GM08714 (cell line): ENCODE measurements around the gene GALE.
"Not testable (repeated sequence)": the region's sequence is repeated elsewhere in the genome, so short reads cannot be mapped to it uniquely, and the experiment has no call there.

Source experiments
- H3K4me3 ChIP-seq: fragments of 200-500 bp; sonication (Bioruptor generic); 2 replicates; pipeline ENCODE4 v1.5.1; 2014; ENCODE audit warnings: mild to moderate bottlenecking, low read length, inconsistent platforms
- ZNF274 ChIP-seq: IDR thresholded peaks from 2 replicates; pipeline ENCODE4 v1.6.1; 2012; ENCODE audit warnings: mild to moderate bottlenecking, low read depth, low read length

GALE gene

DNA sequence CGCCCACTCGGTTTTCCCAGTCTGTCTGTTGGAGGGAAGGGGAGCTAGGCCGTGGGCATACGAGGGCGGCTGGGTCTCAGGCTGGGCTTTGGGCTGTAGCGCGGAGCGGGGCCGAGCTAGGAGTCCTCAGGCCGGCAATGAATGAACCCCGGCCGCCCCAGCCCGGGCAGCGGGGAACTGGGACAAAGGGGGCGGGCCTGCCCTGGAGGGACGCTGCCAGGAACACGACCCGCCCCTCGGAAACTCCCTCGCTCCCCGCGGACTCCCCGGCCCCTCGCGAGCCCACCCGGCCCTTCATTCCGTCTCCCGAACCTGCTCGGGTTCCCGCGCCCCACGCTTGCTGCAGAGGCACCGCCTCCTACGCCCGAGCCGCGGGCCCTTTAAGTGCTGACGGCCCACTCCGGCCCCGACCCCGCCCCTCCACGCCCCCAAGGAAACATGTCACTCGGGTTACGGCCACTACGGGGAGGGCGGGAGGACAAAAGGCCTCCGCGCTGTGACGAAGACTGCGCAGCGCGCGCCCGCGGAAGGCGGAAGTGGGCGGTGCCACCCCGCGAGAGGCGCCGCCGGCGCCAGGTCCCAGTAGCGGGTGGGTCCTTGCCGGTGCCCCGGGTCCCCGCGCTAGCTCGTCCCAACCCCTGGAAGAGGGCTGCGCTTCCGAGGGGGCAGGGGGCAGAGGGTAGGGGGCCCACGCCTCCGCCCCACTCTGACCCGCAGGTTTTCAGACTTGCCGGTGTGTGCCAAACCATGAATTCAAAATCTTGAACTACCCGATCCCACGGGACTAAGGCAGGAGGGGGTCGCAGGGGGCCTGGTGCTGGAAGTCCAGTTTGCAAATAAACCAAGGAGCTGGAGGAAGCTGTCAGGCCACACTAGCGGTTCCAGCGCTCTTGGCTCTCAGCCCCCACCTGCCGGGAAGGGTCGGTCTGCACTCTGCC lies at the start of gene GALE:
Gene GALE (minus strand): TSS at position 355 of the 938 bp plus-strand sequence. CDS start 1,747 bp downstream, outside the sequence.
- no peak for TF ChIP-seq ZNF274
- peak within 1 kb of the TSS; percentile 91 for H3K4me3 ChIP-seq

DNA sequence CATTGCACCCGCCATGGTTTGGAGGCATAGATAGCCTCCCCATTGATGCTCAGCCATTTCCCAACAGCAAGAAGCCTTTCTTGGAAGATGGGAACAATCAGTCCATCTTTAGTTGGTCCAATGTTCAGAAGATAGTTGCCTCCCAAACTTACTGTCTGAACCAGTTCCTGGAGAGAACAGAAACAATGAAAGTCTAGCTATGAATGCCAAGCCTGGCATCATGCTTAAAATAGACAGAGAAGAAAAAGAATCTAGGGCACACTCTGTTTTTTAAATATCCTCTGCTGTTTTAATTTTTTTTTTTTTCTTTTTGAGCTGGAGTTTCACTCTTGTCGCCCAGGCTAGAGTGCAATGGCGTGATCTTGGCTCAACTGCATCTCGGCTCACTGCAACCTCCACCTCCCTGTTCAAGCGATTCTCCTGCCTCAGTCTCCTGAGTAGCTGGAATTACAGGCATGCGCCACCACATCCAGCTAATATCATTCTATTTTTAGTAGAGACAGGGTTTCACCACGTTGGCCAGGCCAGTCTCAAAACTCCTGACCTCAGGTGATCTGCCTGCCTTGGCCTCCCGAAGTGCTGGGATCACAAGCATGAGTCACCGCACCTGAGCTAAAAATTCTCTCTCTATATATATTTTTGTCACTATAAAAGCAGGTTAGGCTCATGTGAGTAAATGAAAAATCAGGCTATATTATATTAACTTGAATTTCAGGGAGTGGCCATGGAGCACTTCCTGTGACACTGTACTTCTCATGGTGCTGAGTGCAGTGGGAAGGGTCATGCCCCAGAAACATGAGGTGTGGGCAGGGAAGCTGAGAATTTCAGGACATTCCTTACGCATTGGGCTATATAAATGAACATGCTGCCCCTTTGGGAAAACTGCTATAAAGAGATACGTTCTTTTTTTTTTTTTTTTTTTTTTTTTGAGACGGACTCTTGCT lies 48.4 kb upstream of the GALE start:
- TF ChIP-seq ZNF274 = no peak
- no peak overlapping the region for H3K4me3 ChIP-seq

DNA sequence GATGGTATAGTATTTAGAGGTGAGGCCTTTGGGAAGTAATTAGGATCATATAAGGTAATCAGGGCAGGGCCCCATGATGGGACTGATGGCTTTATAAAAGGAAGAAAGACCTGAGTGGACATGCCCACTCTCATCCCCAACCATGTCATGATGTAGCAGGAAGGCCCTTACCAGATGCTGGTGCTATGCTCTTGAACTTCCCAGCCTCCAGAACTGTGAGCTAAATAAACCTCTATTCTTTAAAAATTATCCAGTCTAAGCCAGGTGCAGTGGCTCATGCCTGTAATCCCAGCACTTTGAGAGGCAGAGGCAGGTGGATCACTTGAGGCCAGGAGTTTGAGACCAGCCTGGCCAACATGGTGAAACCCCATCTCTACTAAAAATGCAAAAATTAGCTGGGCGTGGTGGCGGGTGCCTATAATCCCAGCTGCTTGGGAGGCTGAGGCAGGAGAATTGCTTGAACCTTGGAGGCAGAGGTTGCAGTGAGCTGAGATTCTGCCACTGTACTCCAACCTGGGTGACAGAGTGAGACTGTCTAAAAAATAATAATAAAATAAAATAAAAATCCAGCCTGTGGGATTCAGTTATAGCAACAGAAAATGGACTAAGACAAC lies 47.0 kb upstream of the GALE start:
- H3K4me3 ChIP-seq = not testable (repeated sequence)

DNA sequence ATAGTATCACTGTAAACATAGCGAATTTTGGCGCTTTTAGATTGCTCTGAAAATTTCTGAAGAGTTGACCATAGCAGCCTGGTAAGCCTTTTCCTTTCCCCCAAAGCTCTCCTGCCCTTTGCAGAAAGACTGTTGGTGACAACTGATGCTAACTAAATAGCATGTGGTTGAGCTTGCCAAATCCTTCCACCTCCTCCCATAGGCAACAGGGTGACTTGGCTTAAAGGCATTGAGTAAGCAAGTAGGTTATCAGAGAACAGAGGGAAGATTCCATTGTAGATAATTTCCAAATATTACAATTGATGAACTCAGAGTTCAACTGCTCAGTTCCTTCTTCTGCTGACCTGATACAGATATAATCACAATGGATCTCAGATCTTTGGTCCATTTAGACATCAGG lies 44.6 kb upstream of the GALE start:
- H3K4me3 ChIP-seq = no peak overlapping the region
- TF ChIP-seq ZNF274 = no peak

DNA sequence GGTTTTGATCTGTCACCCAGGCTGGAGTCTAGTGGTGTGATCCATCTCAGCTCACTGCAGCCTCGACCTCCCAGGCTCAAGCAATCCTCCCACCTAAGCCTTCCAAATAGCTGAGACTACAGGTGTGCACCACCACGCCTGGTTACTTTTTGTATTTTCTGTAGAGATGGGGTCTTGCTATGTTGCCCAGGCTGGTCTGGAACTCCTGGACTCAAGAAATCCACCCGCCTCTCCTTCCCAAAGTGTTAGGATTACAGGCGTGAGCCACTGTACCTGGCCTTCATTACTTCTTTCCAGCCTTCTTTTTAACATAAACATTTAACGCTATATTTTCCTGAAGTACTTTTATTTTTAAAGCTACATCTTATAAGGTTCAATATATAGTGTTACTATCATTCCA lies 43.1 kb upstream of the GALE start:
- H3K4me3 ChIP-seq = no peak overlapping the region
- TF ChIP-seq ZNF274 = no peak

DNA sequence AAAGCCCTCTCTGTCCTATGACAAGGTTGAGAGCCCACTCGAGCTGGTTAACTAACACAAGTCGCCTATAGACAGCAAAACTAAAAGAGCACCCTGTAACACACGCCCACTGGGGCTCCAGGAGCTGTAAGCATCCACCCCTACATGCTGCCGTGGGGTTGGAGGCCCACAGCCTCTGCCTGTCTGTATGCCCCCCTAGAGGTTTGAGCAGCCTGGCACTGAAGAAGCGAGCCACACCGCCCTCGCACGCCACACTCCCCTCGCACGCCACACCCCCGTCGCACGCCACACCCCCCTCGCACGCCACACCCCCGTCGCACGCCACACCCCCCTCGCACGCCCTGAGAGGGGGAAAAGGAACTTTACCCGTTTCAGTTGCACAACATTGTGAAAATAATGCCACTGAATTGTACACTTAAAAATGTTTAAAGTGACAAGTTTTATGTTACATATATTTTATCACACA lies 37.9 kb upstream of the GALE start:
- no peak for TF ChIP-seq ZNF274
- H3K4me3 ChIP-seq = peak overlapping the region; percentile 29; the same call in 1 of the 2 replicates

DNA sequence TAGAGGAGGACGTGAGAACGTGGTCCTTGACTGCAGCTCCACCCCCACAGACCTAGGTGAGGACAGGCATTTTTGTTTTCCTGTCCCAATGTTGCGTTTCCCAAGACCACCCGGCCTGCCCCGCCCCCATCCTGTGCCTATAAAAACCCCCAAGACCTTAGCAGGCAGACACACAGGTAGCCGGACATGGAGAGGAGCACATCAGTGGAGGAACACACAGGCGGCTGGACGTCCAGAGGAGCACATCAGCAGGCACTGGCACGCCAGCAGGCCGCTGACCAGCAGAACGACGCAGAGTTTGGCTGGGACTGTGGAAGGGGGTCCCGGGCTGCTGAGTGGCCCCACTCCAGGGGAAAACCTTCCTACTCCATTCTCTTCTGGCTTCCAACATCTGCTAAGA lies 37.4 kb upstream of the GALE start:
- no peak overlapping the region; the same call in 1 of the 2 replicates for H3K4me3 ChIP-seq
- TF ChIP-seq ZNF274 = no peak

DNA sequence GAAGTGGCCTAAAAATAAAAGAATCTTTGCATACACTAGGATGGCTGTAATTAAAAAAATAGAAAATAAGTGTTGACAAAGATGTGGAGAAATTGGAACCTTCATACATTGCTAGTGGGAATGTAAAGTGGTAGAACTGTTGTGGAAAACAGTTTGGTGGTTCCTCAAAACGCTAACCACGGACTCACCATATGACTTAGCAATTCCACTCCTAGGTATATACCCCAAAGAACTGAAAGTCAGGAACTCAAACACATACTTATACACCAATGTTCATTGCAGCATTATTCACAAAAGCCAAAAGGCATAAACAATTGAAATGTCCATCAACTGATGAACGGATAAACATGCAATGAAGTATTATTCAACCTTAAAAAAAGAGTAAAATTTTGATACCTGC lies 35.5 kb upstream of the GALE start:
- no peak for TF ChIP-seq ZNF274

DNA sequence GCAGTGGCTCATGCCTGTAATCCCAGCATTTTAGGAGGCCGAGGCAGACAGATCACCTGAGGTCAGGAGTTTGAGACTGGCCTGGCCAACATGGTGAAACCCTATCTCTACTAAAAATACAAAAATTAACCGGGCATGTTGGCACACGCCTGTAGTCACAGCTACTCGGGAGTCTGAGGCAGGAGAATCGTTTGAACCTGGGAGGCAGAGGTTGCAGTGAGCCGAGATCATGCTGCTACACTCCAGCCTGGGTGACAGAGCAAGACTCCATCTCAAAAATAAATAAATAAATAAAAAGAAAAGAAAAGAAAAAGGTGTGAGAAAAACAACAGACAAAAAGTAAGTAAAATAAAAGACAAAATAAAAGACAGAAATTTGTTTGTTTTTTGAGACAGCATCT lies 33.6 kb upstream of the GALE start:
- H3K4me3 ChIP-seq = not testable (repeated sequence)

More for the DNA sequence above, 35.5 kb upstream of the GALE start:
- H3K4me3 ChIP-seq = no peak overlapping the region

DNA sequence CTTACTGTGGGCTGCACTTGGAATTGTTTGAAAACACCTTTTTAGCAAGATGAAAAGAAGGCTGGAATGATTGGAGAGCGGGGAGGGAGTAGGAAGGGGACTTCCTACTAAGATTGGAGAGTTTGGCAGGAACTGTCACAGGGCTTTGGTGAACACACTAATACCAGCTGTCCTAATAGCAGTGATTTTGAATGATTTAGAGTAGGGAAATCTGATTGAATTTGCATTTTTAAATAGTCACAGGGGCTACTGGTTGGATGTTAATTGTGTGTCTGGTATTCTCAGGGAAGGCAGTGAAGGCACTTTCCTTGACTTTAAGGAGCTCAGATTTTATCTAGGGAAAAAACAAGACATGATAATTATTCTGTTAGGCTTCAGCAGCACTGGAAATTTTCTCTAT lies 27.2 kb upstream of the GALE start:
- no peak for TF ChIP-seq ZNF274
- H3K4me3 ChIP-seq = no peak overlapping the region

DNA sequence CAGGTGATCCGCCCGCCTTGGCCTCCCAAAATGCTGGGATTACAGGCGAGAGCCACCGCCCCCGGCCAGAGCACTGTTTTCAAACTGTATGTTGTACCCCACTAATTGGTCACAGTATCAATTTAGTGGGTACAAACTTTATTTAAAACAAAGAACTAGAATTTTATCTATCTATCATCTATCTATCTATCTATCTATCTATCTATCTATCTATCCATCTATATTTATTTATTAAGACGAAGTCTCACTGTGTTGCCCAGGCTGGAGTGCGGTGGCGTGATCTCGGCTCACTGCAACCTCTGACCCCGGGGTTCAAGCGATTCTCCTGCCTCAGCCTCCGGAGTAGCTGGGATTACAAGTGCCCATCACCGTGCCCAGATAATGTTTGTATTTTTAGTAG lies 26.0 kb upstream of the GALE start:
- H3K4me3 ChIP-seq = not testable (repeated sequence)

DNA sequence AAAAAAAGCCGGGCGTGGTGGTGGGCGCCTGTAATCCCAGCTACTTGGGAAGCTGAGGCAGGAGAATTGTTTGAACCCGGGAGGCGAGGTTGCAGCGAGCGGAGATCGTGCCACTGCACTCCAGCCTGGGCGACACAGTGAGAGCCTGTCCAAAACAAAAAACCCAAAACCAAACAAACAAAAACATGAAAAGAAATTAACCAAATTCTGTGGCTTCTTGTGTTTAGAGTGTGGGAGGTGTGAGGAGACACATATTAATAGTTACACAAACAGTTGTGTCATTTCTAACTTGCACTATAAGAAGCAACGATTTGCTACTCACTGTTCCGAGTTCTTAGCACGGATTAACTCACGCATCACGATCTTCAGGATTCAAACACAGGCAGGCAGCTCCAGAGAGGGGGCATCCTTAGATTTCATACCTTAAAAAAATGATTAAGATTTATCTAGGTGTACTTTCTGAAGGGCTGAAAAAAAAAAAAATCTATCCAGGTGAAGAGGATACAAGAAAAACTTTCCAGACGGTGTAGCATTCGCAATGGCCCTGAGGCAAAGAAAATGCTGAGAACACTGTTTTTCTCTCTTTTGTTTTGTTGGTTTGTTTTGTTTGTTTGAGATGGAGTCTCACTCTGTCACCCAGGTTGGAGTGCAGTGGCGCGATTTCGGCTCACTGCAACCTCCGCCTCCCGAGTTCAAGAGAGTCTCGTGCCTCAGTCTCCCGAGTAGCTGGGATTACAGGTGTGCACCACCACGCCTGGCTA lies 25.4 kb upstream of the GALE start:
- H3K4me3 ChIP-seq = peak overlapping the region; percentile 82; the same call in 1 of the 2 replicates
- TF ChIP-seq ZNF274 = no peak

DNA sequence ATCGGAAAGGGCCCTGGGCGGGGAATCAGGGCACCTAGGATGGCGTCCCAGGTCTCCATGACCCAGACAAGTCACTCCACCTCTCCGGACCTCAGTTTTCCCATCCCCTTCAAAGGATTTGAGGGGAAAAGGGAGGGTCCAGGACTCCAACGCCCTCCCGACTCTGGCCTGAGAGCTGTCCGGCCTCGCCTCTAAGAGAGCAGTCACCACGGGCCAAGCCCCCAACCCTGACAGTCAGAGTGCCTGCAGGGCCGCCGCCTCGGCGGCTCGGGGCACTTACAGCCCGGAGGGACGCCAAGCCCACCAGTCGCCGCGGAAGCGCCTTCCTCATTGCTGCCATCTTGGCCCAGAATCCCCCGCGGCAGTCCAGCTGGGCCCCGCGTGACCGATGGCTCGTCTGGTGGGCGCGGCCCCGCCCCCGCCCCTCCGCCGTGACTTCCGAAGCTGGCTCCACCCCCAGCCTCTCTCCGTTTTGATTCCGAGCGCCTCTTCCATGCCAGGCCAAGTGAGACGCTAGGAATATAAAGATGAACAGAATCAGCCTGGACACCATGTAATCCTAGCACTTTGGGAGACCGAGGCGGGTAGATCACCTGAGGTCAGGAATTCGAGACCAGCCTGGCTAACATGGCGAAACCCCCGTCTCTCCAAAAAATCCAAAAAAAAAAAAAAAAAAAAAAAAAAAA lies 24.7 kb upstream of the GALE start, which contains the start of gene HMGCL:
Gene HMGCL (minus strand): TSS at position 354 of the 686 bp plus-strand sequence. CDS start 14 bp downstream, at position 340.
- H3K4me3 ChIP-seq = peak within 1 kb of the TSS; percentile 82
- TF ChIP-seq ZNF274 = no peak

DNA sequence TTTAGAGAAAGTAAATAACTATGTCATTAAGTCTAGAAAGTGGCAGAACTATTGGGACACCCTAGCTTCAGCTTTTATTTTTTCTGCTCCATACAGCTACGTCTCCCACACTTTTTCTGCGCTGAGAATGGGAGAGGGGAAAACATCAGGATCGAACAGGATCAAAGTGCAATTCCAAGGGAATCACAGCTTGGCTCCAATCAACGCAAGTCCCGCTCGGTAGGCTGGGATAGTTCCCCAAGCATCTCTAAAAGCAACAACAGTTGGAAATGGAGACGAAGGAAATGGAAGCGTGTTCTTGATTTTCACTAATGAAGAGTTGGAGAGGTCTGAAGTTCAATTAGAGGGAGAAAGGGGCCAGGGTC lies 24.1 kb upstream of the GALE start:
- no peak for TF ChIP-seq ZNF274
- peak overlapping the region; percentile 82 for H3K4me3 ChIP-seq
